DMS114 treated with DMSO at 0.1 percent for 48 hours (cell line): ENCODE measurements around the gene ATP8B2.
"Not testable (repeated sequence)": the region's sequence is repeated elsewhere in the genome, so short reads cannot be mapped to it uniquely, and the experiment has no call there.

Experiments
- DNase-seq: peaks from one replicate; lab custom pipeline; 2025; ENCODE audit not compliant: unreplicated experiment; lab: John Stamatoyannopoulos, UW

The ATP8B2 gene

GRCh38 chr1:154344977-154345837, 19.9 kb downstream of the ATP8B2 start:
- DNase-seq: peak; percentile 28

DNA sequence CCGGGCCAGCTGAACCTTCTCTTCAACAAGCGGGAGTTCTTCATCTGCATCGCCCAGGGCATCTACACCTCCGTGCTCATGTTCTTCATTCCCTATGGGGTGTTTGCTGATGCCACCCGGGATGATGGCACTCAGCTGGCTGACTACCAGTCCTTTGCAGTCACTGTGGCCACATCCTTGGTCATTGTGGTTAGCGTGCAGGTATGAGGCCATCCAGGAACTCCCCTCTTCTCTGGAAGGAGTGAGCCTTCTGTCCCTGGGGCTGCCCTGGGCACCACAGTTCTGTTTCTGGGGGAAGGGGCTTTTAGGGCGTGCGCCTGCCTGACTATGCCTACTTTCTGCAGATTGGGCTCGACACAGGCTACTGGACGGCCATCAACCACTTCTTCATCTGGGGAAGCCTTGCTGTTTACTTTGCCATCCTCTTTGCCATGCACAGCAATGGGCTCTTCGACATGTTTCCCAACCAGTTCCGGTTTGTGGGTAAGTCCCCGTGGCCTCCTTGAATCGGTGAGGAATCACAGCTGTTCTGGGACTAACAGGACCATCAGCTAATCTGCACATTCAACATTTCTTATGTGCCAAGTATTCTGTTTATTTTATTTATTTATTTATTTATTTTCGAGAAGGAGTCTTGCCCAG, 21.1 kb downstream of the ATP8B2 start:
- no peak for DNase-seq

- DNase-seq: no peak
These were observed 22.6 kb downstream of the ATP8B2 start for GRCh38 chr1:154347961-154348360.

DNA sequence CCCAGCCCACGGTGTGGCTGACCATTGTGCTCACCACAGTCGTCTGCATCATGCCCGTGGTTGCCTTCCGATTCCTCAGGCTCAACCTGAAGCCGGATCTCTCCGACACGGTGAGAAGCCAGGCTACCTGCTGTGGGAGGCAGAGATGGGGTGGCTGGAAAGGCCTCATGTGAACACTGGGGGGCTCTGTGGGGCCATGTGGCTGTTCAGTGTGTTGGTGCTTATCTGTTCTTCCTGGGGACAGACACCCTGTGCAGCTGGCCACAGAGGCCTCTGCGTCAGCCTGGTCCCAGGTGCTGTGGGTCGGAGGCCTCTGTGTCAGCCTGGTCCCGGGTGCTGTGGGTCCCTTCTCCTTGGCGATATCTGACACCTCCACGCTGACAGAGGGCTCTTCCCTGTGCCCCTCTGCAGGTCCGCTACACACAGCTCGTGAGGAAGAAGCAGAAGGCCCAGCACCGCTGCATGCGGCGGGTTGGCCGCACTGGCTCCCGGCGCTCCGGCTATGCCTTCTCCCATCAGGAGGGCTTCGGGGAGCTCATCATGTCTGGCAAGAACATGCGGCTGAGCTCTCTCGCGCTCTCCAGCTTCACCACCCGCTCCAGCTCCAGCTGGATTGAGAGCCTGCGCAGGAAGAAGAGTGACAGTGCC, 23.2 kb downstream of the ATP8B2 start:
- no peak for DNase-seq

DNA sequence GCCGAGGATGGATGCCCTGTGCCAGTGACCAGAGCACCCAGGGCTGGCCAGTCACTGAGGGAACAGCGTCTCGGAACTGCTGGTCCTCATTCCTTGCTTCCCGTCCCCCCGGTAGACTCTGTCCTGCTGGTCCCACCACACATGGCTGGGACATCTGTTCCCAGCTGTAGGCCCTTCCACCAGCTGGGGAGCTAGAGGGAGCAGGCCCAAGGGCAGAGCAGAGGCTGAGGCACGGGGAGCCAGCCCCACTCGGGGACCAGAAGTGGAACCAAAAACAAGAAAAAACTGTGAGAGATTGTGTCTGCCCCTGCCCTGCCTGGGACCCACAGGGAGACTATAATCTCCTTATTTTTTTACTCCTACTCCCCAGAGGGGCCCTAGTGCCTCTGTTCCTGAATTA, 23.8 kb downstream of the ATP8B2 start:
- DNase-seq: no peak

DNA sequence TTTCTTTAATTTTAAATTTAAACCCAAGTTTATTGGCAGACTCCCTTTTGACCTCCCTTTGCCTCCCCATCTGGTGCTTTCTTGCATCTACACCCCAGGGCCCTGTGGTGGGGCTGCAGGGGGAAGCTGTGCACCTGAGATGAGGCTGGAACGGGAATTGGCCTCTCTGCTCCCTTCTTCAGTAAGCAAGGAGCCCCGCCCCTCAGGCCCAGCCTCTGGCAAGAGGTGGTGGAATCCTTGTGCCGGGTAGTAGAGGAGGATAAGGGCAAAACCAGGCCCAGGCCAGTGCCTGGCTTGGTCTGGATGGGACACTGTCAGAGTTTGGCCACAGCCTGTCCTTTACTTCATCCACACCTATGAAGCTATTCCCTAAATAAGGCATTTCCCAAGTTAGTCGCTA, 25.1 kb downstream of the ATP8B2 start:
- no peak for DNase-seq

DNA sequence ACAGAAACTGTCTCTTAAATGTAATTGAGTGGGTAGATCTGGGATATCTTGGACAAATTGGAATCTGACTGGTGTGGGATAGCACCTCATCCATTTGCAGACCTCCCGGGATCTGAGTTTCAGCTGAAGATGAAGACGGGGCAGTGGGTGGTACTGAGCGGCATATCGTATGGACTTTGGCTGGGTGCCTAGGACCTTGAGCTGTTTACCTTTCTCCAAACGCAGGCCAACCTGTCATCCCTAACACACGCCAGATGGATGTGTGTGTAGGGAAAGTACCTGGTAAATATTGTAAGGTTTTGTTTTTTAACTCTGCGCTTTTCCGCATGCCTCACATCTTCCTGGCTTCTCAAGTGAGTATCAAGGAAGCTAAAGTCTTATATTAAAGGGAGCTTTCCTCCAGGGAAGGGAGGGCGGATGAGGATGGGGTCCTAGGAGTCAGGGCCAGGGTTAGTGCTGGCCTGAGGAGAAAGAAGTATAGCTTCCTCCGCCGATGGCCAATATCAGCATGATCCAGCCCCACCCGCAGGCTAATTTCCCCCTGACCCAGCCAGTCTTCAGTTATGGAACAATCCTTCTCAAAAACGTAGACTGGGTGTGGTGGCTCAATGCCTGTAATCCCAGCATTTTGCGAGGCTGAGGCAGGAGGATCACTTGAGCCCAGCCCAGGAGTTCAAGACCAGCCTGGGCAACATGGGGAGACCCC, 26.2 kb downstream of the ATP8B2 start:
- no peak for DNase-seq

- DNase-seq: no peak
These were observed 26.9 kb downstream of the ATP8B2 start for GRCh38 chr1:154352245-154352580.

GRCh38 chr1:154352581-154353459, 27.5 kb downstream of the ATP8B2 start:
- DNase-seq: peak; percentile 65

DNA sequence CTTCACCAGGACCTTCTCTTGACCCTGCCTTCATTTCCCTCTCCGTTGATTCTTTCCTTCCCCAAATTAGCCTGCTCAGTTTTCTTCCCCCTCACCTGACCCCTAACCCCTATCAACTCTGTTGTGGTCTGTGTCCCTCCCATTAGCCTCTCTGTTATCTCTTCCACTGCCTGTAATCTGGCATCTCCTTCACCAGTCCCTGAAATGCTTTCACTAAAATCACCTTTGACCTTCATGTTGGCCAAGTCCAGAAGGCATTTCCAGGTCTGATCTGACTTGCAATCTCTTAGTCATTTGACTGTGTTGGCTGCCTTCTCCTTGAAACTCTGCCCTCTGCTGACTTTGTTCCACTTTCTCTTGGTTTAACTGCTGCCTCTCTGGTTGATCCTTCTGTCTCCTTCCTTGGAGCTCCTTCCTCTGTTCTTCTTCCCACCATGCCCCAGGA, 28.2 kb downstream of the ATP8B2 start:
- DNase-seq: peak; percentile 53

DNA sequence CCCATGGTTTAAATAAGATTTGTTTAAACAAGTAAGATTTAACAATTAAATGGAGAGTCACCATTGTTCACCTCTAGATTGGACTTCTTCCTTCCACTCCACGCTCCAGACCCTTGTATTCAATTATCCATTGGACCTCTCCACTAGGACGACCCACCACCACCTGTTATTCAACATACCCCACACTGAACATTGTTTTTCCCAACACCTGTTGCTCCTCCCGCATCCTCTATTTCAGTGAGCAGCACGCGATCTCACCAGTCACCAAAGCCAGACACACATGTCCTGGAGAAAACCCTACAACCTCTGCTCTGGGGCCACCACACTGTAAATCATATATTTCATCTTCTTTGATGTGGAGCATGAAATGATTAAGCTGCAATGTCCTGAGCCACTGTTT, 28.6 kb downstream of the ATP8B2 start:
- DNase-seq: no peak

DNA sequence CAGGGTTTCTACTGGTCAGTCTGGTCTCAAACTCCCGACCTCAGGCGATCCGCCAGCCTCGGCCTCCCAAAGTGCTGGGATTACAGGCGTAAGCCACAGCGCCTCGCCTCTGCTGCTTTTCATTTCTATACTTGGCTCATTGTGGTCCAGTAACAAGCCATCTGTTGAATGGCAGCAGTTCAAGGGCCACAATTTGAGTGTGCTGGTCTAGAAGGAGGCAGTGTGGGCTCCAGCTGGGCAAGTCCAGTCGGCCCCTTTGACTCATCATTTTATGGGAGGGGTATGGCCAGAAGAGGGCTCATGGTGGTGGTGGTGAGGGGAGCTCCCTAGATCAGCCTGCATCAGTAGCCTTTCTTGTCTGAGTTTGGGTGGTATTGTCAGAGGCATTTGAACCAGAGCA, 33.2 kb downstream of the ATP8B2 start:
- DNase-seq: no peak

DNA sequence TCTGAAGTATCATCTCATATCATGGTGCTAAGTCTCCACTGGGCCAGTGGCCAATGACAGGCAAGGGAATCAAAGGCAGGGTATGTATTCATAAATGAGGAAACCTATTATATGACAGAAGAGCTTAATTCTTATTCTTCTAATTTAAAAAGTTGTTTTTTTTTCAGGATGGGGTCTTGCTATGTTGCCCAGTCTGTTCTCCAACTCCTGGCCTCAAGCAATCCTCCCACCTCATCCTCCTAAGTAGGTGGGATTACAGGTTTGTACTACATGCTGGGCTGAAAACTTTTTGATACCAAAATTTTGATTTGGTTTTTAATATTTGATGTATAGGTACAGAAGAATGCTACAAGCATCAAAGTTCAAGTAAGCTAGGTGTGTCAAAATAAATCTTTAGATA, 35.0 kb downstream of the ATP8B2 start:
- DNase-seq: no peak

DNA sequence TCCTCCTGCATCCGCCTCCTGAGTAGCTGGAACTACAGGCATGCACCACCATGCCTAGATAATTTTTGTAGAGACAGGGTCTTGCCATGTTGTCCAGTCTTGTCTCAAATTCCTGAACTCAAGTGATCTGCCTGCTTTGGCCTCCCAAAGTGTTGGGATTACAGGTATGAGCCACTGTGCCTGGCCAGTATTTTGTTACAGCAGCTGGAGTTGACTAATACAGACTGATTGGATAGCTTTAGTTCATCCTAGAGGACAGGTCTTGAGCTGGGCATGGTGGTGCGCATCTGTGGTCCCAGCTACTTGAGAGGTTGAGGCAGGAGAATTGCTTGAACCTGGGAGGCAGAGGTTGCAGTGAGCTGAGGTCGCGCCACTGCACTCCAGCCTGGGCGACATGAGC, 35.6 kb downstream of the ATP8B2 start:
- not testable (repeated sequence) for DNase-seq

DNA sequence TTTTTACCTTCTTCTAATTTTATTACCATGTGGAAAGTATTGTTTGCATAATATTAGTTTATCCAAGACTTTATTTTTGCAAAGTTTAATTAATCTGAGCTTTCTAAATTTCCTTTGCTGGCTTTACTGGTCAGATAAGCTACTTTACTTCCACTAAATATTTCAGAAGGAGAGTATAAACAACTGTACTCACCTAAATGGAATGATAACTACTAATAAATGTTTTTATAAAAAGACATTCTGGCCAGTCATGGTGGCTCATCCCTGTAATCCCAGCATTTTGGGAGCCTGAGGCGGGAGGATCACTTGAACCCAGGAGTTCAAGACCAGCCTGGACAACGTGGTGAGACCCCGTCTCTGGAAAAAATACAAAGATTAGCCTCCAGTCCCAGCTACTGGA, 36.0 kb downstream of the ATP8B2 start:
- no peak for DNase-seq

DNA sequence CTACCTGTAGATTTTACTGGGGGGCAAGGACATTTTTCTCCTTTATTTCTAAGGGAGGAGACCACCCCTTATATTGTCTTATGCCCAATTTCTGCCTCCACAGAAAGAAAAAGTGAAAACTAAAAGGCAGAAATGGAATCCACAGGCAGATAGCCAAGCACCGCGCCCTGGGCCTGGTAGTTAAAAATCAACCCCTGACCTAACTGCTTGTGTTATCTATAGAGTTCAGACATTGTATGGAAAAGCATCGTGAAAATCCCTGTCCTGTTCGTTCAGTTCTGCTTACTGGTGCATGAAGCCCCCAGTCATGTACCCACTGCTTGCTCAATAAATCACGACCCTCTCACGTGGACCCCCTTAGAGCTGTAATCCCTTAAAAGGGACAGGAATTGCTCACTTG, 46.1 kb downstream of the ATP8B2 start:
- DNase-seq: no peak

DNA sequence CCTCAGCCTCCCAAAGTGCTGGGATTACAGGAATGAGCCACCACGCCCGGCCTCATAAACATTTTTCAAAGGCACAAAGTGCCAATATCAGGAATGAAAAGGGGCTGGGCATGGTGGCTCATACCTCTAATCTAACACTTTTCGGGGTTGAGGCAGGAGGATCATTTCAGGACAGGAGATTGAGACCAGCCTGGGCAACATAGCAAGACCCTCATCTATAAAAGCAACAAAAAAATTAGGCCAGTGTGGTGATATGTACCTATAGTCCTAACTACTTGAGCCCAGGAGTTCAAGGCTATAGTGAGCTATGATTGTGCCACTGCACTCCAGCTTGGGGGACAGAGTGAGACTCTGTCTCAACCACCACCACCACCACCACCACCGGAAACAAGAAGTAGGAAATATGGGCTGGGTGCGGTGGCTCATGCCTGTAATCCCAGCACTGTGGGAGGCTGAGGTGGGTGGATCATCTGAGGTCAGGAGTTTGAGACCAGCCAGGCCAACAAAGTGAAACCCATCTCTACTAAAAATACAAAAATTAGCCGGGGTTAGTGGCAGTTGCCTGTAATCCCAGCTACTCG, 48.5 kb downstream of the ATP8B2 start:
- not testable (repeated sequence) for DNase-seq

DNA sequence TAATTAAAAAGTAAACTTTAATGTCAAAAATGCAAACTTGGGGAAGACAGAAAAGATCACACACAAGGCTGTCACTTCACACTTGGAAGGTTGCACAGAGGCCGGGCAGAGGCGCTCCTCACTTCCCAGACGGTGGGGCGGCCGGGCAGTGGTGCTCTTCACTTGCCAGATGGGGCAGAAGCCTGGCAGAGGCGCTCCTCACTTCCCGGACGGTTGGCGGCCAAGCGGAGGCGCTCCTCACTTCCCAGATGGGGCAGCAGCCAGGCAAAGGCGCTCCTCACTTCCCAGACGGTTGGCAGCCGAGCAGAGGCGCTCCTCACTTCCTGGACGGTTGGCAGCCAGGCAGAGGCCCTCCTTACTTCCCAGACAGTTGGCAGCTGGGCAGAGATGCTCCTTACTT, 54.0 kb downstream of the ATP8B2 start:
- DNase-seq: no peak

GRCh38 chr1:154384650-154385489, 59.5 kb downstream of the ATP8B2 start:
- no peak for DNase-seq
